Stimulated activated CD8-positive, alpha-beta memory T cell treated with anti-CD3 and anti-CD28 coated beads, Interleukin-4, amount 100 ng/mL, for 1 hour (primary cell): ENCODE data around the gene PLOD1.
"Not testable (repeated sequence)": the region's sequence is repeated elsewhere in the genome, so short reads cannot be mapped to it uniquely, and the experiment has no call there.

ENCODE experiments used
- DNase-seq, 2 donors: peaks; one replicate each; pipeline ENCODE4 v3.0.0-alpha.2; 2020; ENCODE audit warnings: low read depth in 2 of 2, low spot score in 1 of 2

PLOD1 gene

GRCh38 chr1:11912000-11912399 is 22.5 kb upstream of the PLOD1 start:
- no peak for DNase-seq

DNA sequence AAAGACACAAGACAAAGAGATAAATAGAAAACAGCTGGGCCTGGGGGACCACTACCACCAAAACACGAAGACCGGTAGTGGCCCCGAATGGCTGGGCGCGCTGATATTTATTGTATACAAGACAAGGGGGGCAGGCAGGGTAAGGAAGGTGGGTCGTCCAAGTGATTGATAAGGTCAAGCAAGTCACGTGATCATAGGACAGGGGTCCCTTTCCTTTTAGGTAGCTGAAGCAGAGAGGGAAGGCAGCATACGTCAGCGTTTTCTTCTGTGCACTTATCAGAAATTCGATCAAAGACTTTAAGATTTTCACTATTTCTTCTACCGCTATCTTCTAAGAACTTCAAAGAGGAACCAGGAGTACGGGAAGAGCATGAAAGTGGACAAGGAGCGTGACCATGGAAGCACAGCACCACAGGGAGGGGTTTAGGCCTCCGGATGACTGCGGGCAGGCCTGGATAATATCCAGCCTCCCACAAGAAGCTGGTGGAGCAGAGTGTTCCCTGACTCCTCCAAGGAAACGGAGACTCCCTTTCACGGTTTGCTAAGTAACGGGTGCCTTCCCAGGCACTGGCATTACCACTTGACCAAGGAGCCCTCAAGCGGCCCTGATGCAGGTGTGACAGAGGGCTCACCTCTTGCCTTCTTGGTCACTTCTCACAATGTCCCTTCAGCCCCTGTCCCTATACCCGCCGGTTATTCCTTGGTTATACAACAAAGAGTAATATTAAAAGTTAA is 21.9 kb upstream of the PLOD1 start:
- not testable (repeated sequence) for DNase-seq

- no peak for DNase-seq
These were observed 21.2 kb upstream of the PLOD1 start for GRCh38 chr1:11913291-11913690.

DNA sequence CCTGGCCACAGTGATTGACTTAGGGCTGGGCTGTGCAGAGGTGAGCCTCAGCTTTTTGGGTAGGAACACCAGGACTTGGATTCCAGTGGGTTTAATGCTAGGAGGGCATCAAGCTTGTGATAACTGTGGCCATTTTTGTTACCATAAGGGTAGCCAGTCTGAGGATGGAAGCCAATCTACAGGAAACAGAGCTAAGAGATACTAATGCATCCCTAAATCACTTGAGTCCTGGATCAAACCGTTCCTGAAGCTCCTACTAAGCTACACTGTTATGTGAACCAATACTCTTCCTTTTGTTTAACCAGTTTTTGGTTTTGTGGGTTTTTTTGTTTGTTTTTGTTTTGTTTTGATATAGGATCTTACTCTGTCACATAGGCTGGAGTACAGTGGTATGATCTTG is 20.5 kb upstream of the PLOD1 start:
- no peak for DNase-seq

DNA sequence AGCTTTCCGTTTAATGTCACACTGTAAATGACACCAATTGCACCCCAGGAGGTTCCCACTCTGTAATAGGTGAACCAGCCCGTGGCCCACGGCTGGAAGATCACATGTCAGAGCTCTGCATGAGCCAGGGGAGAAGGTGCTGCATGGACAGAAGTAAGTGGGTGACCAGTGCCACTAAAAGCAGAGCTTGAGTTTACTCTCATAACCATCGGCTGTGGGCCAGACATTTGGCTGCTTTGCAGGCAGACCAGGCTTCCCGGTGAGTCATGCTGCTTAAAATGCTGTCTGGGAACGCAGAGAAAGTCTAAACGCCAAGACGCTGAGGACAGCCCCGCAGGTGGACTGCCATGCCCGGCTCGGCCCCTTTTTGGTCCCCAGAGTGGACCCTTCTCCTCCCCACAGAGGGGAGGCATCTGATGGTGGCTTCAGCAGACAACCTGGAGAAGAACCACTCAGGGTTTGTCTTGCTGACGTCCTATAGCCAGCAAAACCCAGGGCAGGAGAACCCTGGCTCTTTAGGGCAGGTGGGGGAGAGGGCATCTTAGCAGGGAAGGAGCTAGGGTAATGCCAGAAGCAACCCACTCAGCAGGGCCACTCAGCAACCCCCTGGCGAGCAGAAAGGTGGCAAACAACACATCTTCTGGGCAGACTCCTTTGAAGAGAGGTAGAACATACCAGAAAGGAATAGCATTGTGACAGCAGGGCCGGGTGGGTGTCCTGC is 15.6 kb upstream of the PLOD1 start:
- DNase-seq, result no peak

GRCh38 chr1:11919621-11920020 is 14.9 kb upstream of the PLOD1 start:
- no peak for DNase-seq

DNA sequence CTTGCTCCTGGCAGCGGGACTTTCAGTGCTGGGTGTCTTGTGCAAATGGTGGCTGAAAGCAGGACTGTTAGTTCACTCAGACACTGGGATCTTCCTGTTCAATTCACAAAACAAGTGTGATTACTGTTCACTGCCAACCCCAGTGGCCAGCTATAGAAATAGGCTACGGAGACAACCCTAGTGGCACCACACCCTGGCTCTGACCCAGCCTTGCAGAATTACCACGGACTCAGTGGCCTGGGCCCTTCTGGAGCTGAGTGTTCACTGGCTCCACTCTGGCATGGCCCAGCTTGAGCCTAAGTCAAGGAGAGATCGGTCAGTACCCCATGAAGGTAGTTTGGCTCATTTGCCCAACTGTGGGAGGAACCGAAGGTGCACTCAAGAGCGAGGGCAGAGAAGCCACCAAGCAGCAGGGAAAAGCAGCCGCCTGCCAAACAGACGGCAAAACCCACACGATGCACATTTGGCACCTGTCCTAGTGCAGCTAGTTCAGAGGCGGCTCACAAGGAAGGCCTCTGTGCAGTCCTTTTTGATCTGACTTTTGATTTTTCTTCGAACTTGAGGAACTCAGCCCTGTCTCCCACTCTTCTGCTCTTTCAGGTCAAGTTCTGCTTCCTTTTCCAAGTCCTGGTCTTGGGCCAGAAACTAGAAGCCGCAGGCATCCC is 14.1 kb upstream of the PLOD1 start:
- no peak for DNase-seq

DNA sequence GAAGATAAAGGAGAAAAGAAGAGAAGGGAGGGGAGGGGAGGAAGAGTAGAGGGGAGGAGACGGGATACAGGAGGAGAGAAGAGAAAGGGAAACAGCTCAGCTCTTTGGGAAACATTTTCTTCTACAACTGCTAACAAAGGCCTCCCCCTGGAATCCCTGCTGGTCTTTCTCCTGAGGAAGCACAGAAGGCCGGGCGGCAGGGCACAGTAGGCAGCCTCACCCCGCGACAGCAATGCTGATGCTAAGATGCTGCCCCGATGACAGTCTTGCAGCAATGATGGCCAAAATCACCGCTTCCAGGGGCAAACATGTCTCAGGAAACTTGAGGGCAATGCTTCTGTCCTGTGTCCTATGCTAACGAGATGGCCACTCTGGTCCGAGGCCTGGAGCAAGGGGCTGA is 13.5 kb upstream of the PLOD1 start:
- DNase-seq, result no peak

- no peak for DNase-seq
These were observed 11.3 kb upstream of the PLOD1 start for GRCh38 chr1:11923069-11923826.

GRCh38 chr1:11923827-11924113 is 10.7 kb upstream of the PLOD1 start:
- DNase-seq, result no peak

DNA sequence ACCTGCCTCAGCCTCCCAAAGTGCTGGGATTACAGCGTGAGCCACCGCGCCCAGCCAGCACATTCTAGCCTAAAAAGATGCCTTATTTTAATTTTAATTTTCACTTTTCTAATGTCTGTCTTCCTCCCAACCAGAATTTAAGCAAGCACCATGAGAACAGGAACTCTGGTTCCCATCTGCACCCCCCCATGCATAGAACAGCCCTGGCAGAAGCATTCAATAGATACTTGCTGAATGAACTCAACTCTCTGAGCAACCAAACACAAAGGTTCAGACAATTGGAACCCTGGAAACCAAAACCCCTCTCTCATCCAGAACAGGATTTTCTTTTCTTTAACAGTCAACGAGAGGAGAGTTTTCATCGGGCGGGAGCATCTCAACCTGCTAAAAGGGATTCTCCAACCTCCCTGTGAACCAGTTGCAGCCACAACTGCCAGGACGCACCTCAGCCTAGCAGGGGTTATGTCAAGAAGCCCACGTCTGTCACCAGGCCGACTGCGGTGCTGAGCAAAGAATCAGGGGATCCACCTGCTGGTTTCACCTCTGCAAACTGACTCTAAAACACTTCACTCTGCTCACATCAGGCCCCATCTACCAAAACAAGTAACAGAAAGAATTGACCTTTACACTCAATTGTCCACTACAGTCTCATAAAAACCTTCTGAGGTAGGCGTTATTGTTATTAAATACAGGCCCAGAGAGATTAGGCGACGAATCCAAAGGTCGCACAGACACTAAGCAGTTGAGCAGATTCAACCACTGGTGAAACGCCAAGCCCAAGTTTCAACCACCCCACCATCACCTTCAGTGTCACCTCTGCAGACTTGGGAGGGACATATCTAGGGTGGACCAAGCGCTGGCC is 10.0 kb upstream of the PLOD1 start:
- no peak for DNase-seq

- not testable (repeated sequence) for DNase-seq
These were observed 9.2 kb upstream of the PLOD1 start for GRCh38 chr1:11925196-11925937.

DNA sequence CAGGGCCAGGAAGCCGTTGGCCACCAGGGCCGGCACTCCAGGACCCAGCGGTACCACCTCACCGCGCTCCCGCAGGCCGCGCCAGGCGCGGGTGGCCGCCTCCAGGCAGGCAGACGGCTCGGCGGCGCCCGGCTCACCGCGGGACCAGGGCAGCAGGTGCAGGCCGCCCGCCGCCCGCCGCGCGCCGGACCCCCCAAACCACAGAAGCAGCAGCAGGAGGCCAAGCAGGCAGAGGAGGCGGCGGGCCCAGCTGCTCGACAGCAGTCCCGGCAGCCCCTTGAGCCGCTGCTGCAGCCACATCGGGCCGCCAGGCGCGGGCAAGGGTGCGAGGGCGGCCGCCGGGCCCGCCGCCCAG is 8.6 kb upstream of the PLOD1 start:
- DNase-seq, result no peak

- no peak for DNase-seq
These were observed 6.5 kb upstream of the PLOD1 start for GRCh38 chr1:11927866-11928592.

DNA sequence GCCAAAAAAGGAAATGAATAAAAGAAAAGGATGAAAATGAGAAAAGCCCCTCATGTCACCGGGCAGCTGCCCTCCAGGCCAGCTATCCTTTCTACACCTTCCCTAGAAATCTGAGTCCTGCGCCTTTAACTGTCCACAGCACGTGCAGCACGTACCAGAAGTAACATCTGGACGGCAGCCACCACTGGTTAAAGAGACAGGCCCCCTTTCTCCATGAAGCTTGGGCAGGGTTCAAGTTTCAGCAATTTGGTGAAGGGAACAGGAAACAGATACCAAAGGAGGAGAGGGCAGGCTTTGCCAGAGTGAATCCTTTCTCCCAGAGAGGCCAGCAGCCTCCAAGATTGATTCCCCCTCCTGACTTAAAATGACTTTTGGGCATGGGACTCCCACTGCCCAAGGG is 4.7 kb upstream of the PLOD1 start:
- no peak for DNase-seq

DNA sequence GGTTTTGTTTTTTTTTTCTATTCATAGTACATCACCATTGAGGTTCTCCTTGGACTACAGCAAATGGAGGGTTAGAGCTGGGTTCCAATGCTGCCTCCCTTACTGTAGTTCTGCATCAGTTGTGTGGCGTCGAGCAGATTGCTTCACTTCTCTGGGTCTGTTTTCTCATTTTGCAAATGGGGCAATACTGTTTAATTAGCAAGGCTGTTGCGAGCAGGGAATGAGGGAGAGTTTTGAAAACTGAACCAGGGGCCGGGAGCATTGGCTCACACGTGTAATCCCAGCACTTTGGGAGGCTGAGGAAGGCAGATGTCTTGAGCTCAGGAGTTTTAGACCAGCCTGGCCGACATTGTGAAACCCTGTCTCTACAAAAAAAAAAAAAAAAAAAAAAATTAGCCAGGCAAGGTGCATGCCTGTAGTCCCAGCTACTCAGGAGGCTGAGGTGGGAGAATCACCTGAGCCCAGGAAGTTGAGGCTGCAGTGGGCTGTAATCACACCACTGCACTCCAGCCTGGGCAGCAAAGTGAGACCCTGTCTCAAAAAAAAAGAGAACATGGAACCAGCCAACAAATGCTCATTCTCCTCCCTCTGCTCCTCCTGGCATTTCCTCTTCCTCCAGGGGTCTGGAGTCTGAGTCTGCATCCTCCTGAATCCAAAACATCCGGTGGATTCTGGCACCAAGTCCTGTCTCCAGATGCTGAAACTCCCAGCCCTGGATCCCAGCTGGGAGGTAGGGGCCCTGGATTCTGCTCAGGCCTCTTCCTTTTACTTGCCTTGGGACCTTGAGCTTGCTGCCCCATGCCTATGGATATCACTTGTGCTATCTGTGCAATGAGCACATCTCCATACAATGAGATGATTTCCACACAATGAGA is 3.7 kb upstream of the PLOD1 start:
- DNase-seq, result no peak

DNA sequence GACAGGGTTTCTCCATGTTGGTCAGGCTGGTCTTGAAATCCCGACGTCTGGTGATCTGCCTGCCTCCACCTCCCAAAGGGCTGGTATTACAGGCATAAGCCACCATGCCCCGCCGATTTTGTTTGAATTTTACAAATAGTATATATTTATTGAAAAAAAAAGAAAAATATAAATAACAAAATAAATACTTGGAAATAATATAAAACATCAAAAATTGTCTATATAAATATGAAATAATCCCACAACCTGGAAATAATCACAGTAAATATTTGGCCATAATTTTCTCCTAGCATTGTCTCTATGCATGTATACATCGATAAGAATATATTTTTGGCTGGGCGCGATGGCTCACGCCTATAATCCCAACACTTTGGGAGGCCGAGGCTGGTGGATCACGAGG is 2.7 kb upstream of the PLOD1 start:
- DNase-seq, result no peak

DNA sequence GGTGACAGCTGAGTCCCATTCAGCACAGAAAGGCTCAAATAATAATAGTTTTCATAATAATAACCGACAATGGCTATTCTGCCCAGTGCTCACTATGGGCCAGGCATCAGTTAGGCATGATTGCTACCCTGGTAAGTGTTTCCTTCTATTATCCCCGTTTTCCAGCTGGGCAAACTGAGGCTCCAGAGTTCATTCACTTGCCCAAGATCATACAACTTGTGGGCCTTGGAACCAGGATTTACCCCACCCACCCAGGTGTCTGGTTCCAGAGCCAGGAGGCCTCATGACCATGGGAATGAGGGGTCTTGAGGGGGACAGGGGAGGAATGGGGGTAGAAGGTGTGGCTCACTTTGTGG is 518 bp downstream of the PLOD1 start:
- DNase-seq, result no peak

DNA sequence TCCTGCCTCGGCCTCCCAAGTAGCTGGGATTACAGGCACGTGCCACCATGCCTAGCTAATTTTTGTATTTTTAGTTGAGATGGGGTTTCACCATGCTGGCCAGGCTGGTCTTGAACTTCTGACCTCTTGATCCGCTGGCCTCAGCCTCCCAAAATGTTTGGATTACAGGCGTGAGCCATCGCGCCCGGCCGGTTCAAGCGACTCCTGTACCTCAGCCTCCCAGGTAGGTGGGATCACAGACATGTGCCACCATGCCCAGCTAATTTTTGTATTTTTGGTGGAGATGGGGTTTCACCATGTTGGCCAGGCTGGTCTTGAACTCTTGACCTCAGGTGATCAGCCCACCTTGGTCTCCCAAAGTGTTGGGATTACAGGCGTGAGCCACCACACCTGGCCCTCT is 1.2 kb downstream of the PLOD1 start:
- not testable (repeated sequence) for DNase-seq
